Measurements from ENCODE around the gene STK10. TPM values are rescaled to one million over a fixed set of nuclear protein-coding genes. Genes with fewer than 3 reads are reported as not detected.

STK10 gene
- total RNA-seq, 2 donors from 2014 or later: 14.3 to 17.9 TPM

GRCh38 chr5:172035049-172035448 is 153.0 kb downstream of the STK10 start:
- no peak overlapping the region for H3K27ac Mint-ChIP-seq
- no peak overlapping the region for H3K4me3 Mint-ChIP-seq
- Histone ChIP-seq H3K27ac (ENCODE audit: low read depth, low read length) (no peak overlapping the region), H3K36me3 (ENCODE audit: control insufficient read depth, insufficient read depth, low read length) (no peaks in the 10 kb centered on the region), H3K27me3 (ENCODE audit: control insufficient read depth, insufficient read depth, low read length, poor library complexity, severe bottlenecking) (no peaks in the 10 kb centered on the region), H3K4me3 (ENCODE audit: low read length) (no peak overlapping the region), H3K4me1 (ENCODE audit: control insufficient read depth, insufficient read depth, low read length) (no peaks in the 10 kb centered on the region), H3K9ac (ENCODE audit: extremely low read depth, low read length, poor library complexity, severe bottlenecking) (no peak overlapping the region), H3K9me3 (ENCODE audit: control insufficient read depth, low read length) (peaks cover 23% of the 10 kb centered on the region)
- WGBS, 2 experiments (ENCODE audit: insufficient coverage in 1 of 2, insufficient read length in 1 of 2): 81 to 83% methylated on average over 2 of the region's 2 CpGs
- no peaks in the 10 kb centered on the region for H3K4me1 Mint-ChIP-seq
- no peaks in the 10 kb centered on the region for H3K27me3 Mint-ChIP-seq (ENCODE audit: insufficient read depth)
- no peak for DNase-seq
- H3K36me3 Mint-ChIP-seq (ENCODE audit: low read depth): peaks cover 6% of the 10 kb centered on the region
- no peak for TF ChIP-seq CTCF (conservative IDR thresholded peaks at IDR 0.05)
- peaks cover 36% of the 10 kb centered on the region for H3K9me3 Mint-ChIP-seq

- TF ChIP-seq CTCF (conservative IDR thresholded peaks at IDR 0.05): no peak
- no peak overlapping the region for H3K4me3 Mint-ChIP-seq
- DNase-seq: no peak
These were observed 156.0 kb downstream of the STK10 start for GRCh38 chr5:172031894-172032461.

GRCh38 chr5:172029876-172030275 is 158.1 kb downstream of the STK10 start:
- H3K4me3 ChIP-seq (ENCODE audit: low read length): no peak overlapping the region
- Mint-ChIP-seq H3K27me3 (ENCODE audit: insufficient read depth) (no peaks in the 10 kb centered on the region), H3K9me3 (peaks cover 27% of the 10 kb centered on the region), H3K36me3 (ENCODE audit: low read depth) (peaks cover 4% of the 10 kb centered on the region), H3K4me1 (no peaks in the 10 kb centered on the region), H3K27ac (no peak overlapping the region), H3K4me3 (no peak overlapping the region)
- no peak overlapping the region for H3K9ac ChIP-seq (ENCODE audit: extremely low read depth, low read length, poor library complexity, severe bottlenecking)
- no peak for TF ChIP-seq CTCF (conservative IDR thresholded peaks at IDR 0.05)
- no peak for DNase-seq
- no peaks in the 10 kb centered on the region for H3K36me3 ChIP-seq (ENCODE audit: control insufficient read depth, insufficient read depth, low read length)
- no peaks in the 10 kb centered on the region for H3K4me1 ChIP-seq (ENCODE audit: control insufficient read depth, insufficient read depth, low read length)
- H3K27ac ChIP-seq (ENCODE audit: low read depth, low read length): no peak overlapping the region
- H3K27me3 ChIP-seq (ENCODE audit: control insufficient read depth, insufficient read depth, low read length, poor library complexity, severe bottlenecking): no peaks in the 10 kb centered on the region
- H3K9me3 ChIP-seq (ENCODE audit: control insufficient read depth, low read length): peaks cover 23% of the 10 kb centered on the region

More at GRCh38 chr5:172031894-172032461, 156.0 kb downstream of the STK10 start:
- Mint-ChIP-seq H3K4me1 (no peaks in the 10 kb centered on the region), H3K36me3 (ENCODE audit: low read depth) (peaks cover 4% of the 10 kb centered on the region), H3K9me3 (peaks cover 27% of the 10 kb centered on the region), H3K27me3 (ENCODE audit: insufficient read depth) (no peaks in the 10 kb centered on the region), H3K27ac (no peak overlapping the region)
- Histone ChIP-seq H3K9me3 (ENCODE audit: control insufficient read depth, low read length) (peaks cover 23% of the 10 kb centered on the region), H3K27ac (ENCODE audit: low read depth, low read length) (no peak overlapping the region), H3K4me1 (ENCODE audit: control insufficient read depth, insufficient read depth, low read length) (no peaks in the 10 kb centered on the region), H3K27me3 (ENCODE audit: control insufficient read depth, insufficient read depth, low read length, poor library complexity, severe bottlenecking) (no peaks in the 10 kb centered on the region), H3K4me3 (ENCODE audit: low read length) (no peak overlapping the region), H3K36me3 (ENCODE audit: control insufficient read depth, insufficient read depth, low read length) (no peaks in the 10 kb centered on the region), H3K9ac (ENCODE audit: extremely low read depth, low read length, poor library complexity, severe bottlenecking) (no peak overlapping the region)
- 95 to 97% methylated on average over 3 to 4 of the region's 4 CpGs for WGBS, 2 experiments (ENCODE audit: insufficient coverage in 1 of 2, insufficient read length in 1 of 2)
